ENCODE results near the gene LUC7L2.

- TF ChIP-seq CTCF (IDR thresholded peaks at IDR 0.05) (no peak), EP300 (IDR thresholded peaks at IDR 0.05) (no peak), POLR2A (IDR thresholded peaks at IDR 0.05) (no peak)
Observed at GRCh38 chr7:139332697-139333359, 26.9 kb upstream of the LUC7L2 start.
